IMR-90 (cell line): ENCODE measurements around the gene PADI1. TPM values are rescaled to one million over a fixed set of nuclear protein-coding genes. Genes with fewer than 3 reads are reported as not detected.

Source experiments
- ATAC-seq: fragments of 200-7000 bp; cut with Tn5 transposase; 2 replicates; pipeline ENCODE4 v1.9.1; 2020; ENCODE audit warnings: low read depth, mild to moderate bottlenecking, moderate library complexity
- BruUV-seq: library from RNA; stranded (reverse); fragments of 400-500 nt; replicated peaks from 2 replicates; lab custom pipeline; 2021; lab: Mats Ljungman, UMichigan
- CTCF ChIA-PET: fragments of 300-600 bp; formaldehyde crosslinking; extraction: SDS; loops from one replicate; lab custom pipeline; 2021; ENCODE audit warnings: antibody characterized with exemption; lab: Yijun Ruan, JAX
- POLR2A ChIA-PET: fragments of 300-600 bp; sonication (Branson Sonifier 250); formaldehyde crosslinking; loops from one replicate; lab custom pipeline; 2022; ENCODE audit warnings: antibody characterized with exemption; ENCODE audit not compliant: unreplicated experiment; lab: Charles Lee
- DNase-seq: peaks from one replicate; pipeline ENCODE4 v3.0.0; 2013
- H2AFZ ChIP-seq: replicated peaks from 2 replicates; pipeline ENCODE3; 2013; ENCODE audit warnings: low read length, mild to moderate bottlenecking; ENCODE audit not compliant: poor library complexity
- H2AK5ac ChIP-seq: 2 replicates; pipeline ENCODE4 v1.6.1; 2013; ENCODE audit warnings: low read depth, low read length, inconsistent platforms
- H2AK9ac ChIP-seq: replicated peaks from 2 replicates; pipeline ENCODE3; 2013; ENCODE audit warnings: mild to moderate bottlenecking, low read depth, low read length, moderate library complexity; ENCODE audit not compliant: poor library complexity
- H2BK120ac ChIP-seq: 2 replicates; pipeline ENCODE4 v1.6.1; 2013; ENCODE audit warnings: low read depth, low read length, inconsistent platforms
- H2BK15ac ChIP-seq: 3 replicates; pipeline ENCODE4 v1.6.1; 2013; ENCODE audit warnings: low read depth, low read length, inconsistent platforms
- H2BK20ac ChIP-seq: 2 replicates; pipeline ENCODE4 v1.6.1; 2013; ENCODE audit warnings: low read depth, mild to moderate bottlenecking, inconsistent platforms, low read length, moderate library complexity
- H2BK5ac ChIP-seq: 2 replicates; pipeline ENCODE4 v1.6.1; 2013; ENCODE audit warnings: mild to moderate bottlenecking, low read depth, low read length, inconsistent platforms; ENCODE audit not compliant: poor library complexity, severe bottlenecking
- H3K14ac ChIP-seq: replicated peaks from 2 replicates; pipeline ENCODE4 v1.6.1; 2013; ENCODE audit warnings: low read depth, low read length, inconsistent platforms
- H3K18ac ChIP-seq: 2 replicates; pipeline ENCODE4 v1.6.1; 2013; ENCODE audit warnings: low read depth, low read length, control low read depth
- H3K23ac ChIP-seq: 2 replicates; pipeline ENCODE4 v1.6.1; 2013; ENCODE audit warnings: low read depth, low read length, inconsistent platforms
- H3K27ac ChIP-seq: 2 replicates; pipeline ENCODE4 v1.5.1; 2013; ENCODE audit warnings: mild to moderate bottlenecking, control low read depth, low read length; ENCODE audit not compliant: insufficient read depth
- H3K27me3 ChIP-seq: 2 replicates; pipeline ENCODE4 v1.6.1; 2013; ENCODE audit warnings: low read length; ENCODE audit not compliant: control insufficient read depth, insufficient read depth
- H3K36me3 ChIP-seq: 2 replicates; pipeline ENCODE4 v1.6.1; 2013; ENCODE audit warnings: low read length, mixed read lengths; ENCODE audit not compliant: control insufficient read depth, insufficient read depth
- H3K4ac ChIP-seq: 2 replicates; pipeline ENCODE4 v1.6.1; 2013; ENCODE audit warnings: low read depth, low read length, inconsistent platforms
- H3K4me1 ChIP-seq: 2 replicates; pipeline ENCODE4 v1.6.1; 2013; ENCODE audit warnings: low read length, mixed read lengths; ENCODE audit not compliant: control insufficient read depth, insufficient read depth
- H3K4me2 ChIP-seq: 2 replicates; pipeline ENCODE4 v1.6.1; 2013; ENCODE audit warnings: low read depth, mild to moderate bottlenecking, control low read depth, low read length, moderate library complexity
- H3K4me3 ChIP-seq: 2 replicates; pipeline ENCODE4 v1.5.1; 2013; ENCODE audit warnings: low read depth, mild to moderate bottlenecking, control low read depth, low read length, moderate library complexity; ENCODE audit not compliant: insufficient read depth
- H3K56ac ChIP-seq: 2 replicates; pipeline ENCODE4 v1.6.1; 2013; ENCODE audit warnings: low read length, inconsistent platforms; ENCODE audit not compliant: insufficient read depth; ENCODE audit errors: extremely low read depth
- H3K79me1 ChIP-seq, 2 experiments: 2 replicates each; pipeline ENCODE4 v1.6.1; 2013; ENCODE audit warnings: low read length in 2 of 2, inconsistent platforms in 1 of 2, low read depth in 1 of 2
- H3K9ac ChIP-seq: 2 replicates; pipeline ENCODE4 v1.6.1; 2013; ENCODE audit warnings: low read depth, low read length, control low read depth
- H3K9me1 ChIP-seq: 2 replicates; pipeline ENCODE4 v1.6.1; 2013; ENCODE audit warnings: low read length, inconsistent platforms; ENCODE audit not compliant: insufficient read depth
- H3K9me3 ChIP-seq: 2 replicates; pipeline ENCODE4 v1.6.1; 2013; ENCODE audit warnings: low read length; ENCODE audit not compliant: control insufficient read depth, insufficient read depth
- H4K20me1 ChIP-seq: 2 replicates; pipeline ENCODE4 v1.6.1; 2013; ENCODE audit warnings: low read length, inconsistent platforms; ENCODE audit not compliant: insufficient read depth
- H4K5ac ChIP-seq: 2 replicates; pipeline ENCODE4 v1.6.1; 2013; ENCODE audit warnings: mild to moderate bottlenecking, low read depth, low read length, control low read depth
- H4K8ac ChIP-seq, 2 experiments: 2 replicates each; pipeline ENCODE4 v1.6.1; 2013; ENCODE audit warnings: low read depth in 2 of 2, low read length in 2 of 2, control low read depth in 1 of 2, inconsistent platforms in 1 of 2
- H4K91ac ChIP-seq: 2 replicates; pipeline ENCODE4 v1.6.1; 2013; ENCODE audit warnings: low read depth, low read length, inconsistent platforms; ENCODE audit not compliant: insufficient read depth
- BHLHE40 ChIP-seq: fragments of 150-350 bp; IDR thresholded peaks from 2 replicates; pipeline ENCODE4 v1.6.1; 2016; ENCODE audit warnings: mild to moderate bottlenecking, low read depth, low read length
- CEBPB ChIP-seq: IDR thresholded peaks from 2 replicates; pipeline ENCODE4 v1.6.1; 2012; ENCODE audit warnings: low read depth, low read length, improper control_type of control experiment
- CHD1 ChIP-seq: IDR thresholded peaks from 2 replicates; pipeline ENCODE4 v1.6.1; 2012; ENCODE audit warnings: low read depth, low read length, improper control_type of control experiment
- CTCF ChIP-seq: conservative IDR thresholded peaks from 2 replicates; pipeline ENCODE4 v1.5.1; 2012; ENCODE audit warnings: mild to moderate bottlenecking, low read depth, low read length, improper control_type of control experiment
- FOS ChIP-seq: fragments of 150-350 bp; IDR thresholded peaks from 2 replicates; pipeline ENCODE4 v1.6.1; 2016; ENCODE audit warnings: low read depth, low read length
- MAFK ChIP-seq: IDR thresholded peaks from 2 replicates; pipeline ENCODE4 v1.6.1; 2012; ENCODE audit warnings: low read depth, low read length, improper control_type of control experiment
- MXI1 ChIP-seq: IDR thresholded peaks from 2 replicates; pipeline ENCODE4 v1.6.1; 2012; ENCODE audit warnings: low read depth, mild to moderate bottlenecking, low read length, moderate library complexity, borderline replicate concordance
- POLR2A ChIP-seq: IDR thresholded peaks from 2 replicates; pipeline ENCODE4 v1.6.1; 2012; ENCODE audit warnings: mild to moderate bottlenecking, low read depth, low read length
- RAD21 ChIP-seq: IDR thresholded peaks from 2 replicates; pipeline ENCODE4 v1.6.1; 2012; ENCODE audit warnings: low read length, improper control_type of control experiment
- USF2 ChIP-seq: fragments of 150-350 bp; IDR thresholded peaks from 2 replicates; pipeline ENCODE4 v1.6.1; 2017; ENCODE audit warnings: mild to moderate bottlenecking, antibody characterized with exemption, low read length, low read depth
- WGBS, 2 experiments: methylation state at CpG; one replicate each; pipeline versions ENCODE4 v1.1.5 to v1.1.7; 2013; ENCODE audit warnings: missing lambda C conversion rate in 2 of 2; ENCODE audit not compliant: insufficient read length in 1 of 2; ENCODE audit errors: extremely low coverage in 2 of 2; 5-methylcytosine and 5-hydroxymethylcytosine counted together
- dilution Hi-C: fragments of 300-500 bp; cut with HindIII; formaldehyde crosslinking; loops from one replicate; pipeline ENCODE4 v1.14.3; 2018; ENCODE audit warnings: low sequenced_read_pairs; ENCODE audit not compliant: unreplicated experiment
- in situ Hi-C: fragments of 300-500 bp; cut with MboI; formaldehyde crosslinking; loops from 3 replicates; pipeline ENCODE4 v1.14.3; 2019; ENCODE audit warnings: low sequenced_read_pairs, inconsistent platforms, mixed read lengths
- intact Hi-C: fragments of 100-400 bp; cut with micrococcal nuclease; formaldehyde crosslinking; loops from 2 replicates; pipeline ENCODE4 v1.10.0; 2022
- polyA plus RNA-seq, 3 experiments: library from polyadenylated mRNA; depleted of rRNA; stranded (reverse); fragments of >200 nt; gene quantifications; 2 replicates each; pipeline ENCODE4 v1.2.3, GENCODE V29; 2012; ENCODE audit warnings: low replicate concordance in 1 of 3
- total RNA-seq: library from RNA; depleted of rRNA; stranded (reverse); fragments of >200 nt; gene quantifications from 2 replicates; pipeline ENCODE4 v1.2.3, GENCODE V29; 2012
- TF ChIP-seq, protein P1 (sequence below): fragments of 150-350 bp; IDR thresholded peaks from 2 replicates; pipeline ENCODE4 v1.6.1; 2016; ENCODE audit warnings: low read depth, mild to moderate bottlenecking, low read length, moderate library complexity, borderline replicate concordance

PADI1 gene
- total and polyA plus RNA-seq, 2 of the 4 experiments (the other 2 are of a cell fraction) = 0.17 TPM; not detected in 1

DNA sequence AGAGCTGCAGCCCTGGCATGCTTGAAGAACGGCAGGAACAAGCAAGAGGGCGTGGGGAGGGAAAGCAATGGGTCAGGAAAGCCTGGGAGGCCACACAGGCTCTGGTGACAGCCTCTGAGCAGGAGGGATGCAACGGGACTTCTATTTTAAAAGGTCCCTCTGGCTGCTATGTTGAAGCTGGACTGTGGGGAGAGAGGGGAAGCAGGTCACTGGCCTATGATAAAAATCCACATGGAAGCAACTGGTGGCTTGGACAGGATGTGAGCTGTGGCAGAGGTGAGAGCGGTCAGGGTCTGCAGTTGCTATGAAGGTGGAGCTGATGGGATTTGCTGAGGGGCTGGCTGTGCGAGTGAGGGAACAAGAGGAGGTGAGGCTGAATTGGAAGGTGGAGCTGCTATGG is 11.2 kb downstream of the PADI1 start:
- CTCF ChIA-PET = no interaction called here
- Histone ChIP-seq H2BK5ac (no peak overlapping the region), H3K4me3 (no peak overlapping the region), H3K9me1 (no peaks in the 10 kb centered on the region; the same call in 1 of the 2 replicates), H3K4me1 (peaks cover 10% of the 10 kb centered on the region), H4K5ac (no peak overlapping the region), H3K27ac (no peak overlapping the region), H3K23ac (no peak overlapping the region), H3K79me1 (no peaks in the 10 kb centered on the region), H3K27me3 (peaks cover 30% of the 10 kb centered on the region), H2AK9ac (no peak overlapping the region), H3K14ac (no peak overlapping the region), H2AK5ac (no peak overlapping the region), H2BK20ac (no peak overlapping the region), H4K91ac (no peak overlapping the region), H2BK120ac (no peak overlapping the region), H3K36me3 (no peaks in the 10 kb centered on the region), H3K9me3 (no peaks in the 10 kb centered on the region), H2BK15ac (no peak overlapping the region), H3K9ac (no peak overlapping the region), H3K18ac (no peak overlapping the region), H3K56ac (no peak overlapping the region), H4K8ac (no peak overlapping the region), H3K4ac (no peak overlapping the region), H2AFZ (no peak overlapping the region), H3K4me2 (no peak overlapping the region), H4K20me1 (no peaks in the 10 kb centered on the region)
- dilution Hi-C loops = no loop called here
- POLR2A ChIA-PET = no interaction called here
- BruUV-seq = no TSS peak
- in situ Hi-C loops = no loop called here
- TF ChIP-seq CHD1 = no peak
- no peak for TF ChIP-seq POLR2A
- no peak for TF ChIP-seq CTCF
- TF ChIP-seq USF2 = no peak
- no peak for TF ChIP-seq MXI1
- TF ChIP-seq CEBPB = no peak
- TF ChIP-seq, protein P1, sequence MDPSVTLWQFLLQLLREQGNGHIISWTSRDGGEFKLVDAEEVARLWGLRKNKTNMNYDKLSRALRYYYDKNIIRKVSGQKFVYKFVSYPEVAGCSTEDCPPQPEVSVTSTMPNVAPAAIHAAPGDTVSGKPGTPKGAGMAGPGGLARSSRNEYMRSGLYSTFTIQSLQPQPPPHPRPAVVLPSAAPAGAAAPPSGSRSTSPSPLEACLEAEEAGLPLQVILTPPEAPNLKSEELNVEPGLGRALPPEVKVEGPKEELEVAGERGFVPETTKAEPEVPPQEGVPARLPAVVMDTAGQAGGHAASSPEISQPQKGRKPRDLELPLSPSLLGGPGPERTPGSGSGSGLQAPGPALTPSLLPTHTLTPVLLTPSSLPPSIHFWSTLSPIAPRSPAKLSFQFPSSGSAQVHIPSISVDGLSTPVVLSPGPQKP = no peak
- TF ChIP-seq BHLHE40 = no peak
- no peak for TF ChIP-seq RAD21
- no peak for TF ChIP-seq MAFK
- no peak for TF ChIP-seq FOS
- DNase-seq (no peak), ATAC-seq (no peak)
- WGBS, 2 experiments = 0% methylated on average over 1 of the region's 5 CpGs; no CpG with 5 or more reads in 1 of the 2 experiments
- intact Hi-C loops = no loop called here
